A673 (cell line): Measurements from ENCODE around the gene POU2F2. TPM values are rescaled to one million over a fixed set of nuclear protein-coding genes. Genes with fewer than 3 reads are reported as not detected.

Experiments
- BruUV-seq: library from RNA; stranded (reverse); fragments of 400-500 nt; replicated peaks from 2 replicates; lab custom pipeline; 2021; lab: Mats Ljungman, UMichigan
- CTCF ChIA-PET: fragments of 300-600 bp; sonication (Branson Sonifier 250); formaldehyde crosslinking; loops from one replicate; lab custom pipeline; 2022; ENCODE audit warnings: antibody characterized with exemption; lab: Charles Lee
- POLR2A ChIA-PET: fragments of 300-600 bp; sonication (Branson Sonifier 250); formaldehyde crosslinking; loops from one replicate; lab custom pipeline; 2022; ENCODE audit warnings: antibody characterized with exemption; ENCODE audit not compliant: low non-redundant PET; lab: Charles Lee
- DNase-seq: peaks from one replicate; pipeline ENCODE4 v3.0.0-alpha.2; 2015; ENCODE audit warnings: low spot score
- H3K27ac ChIP-seq: fragments of 200-600 bp; sonication (generic); 2 replicates; pipeline ENCODE4 v1.5.1; 2016; ENCODE audit warnings: mixed run types, low read depth, mild to moderate bottlenecking, mixed read lengths, antibody characterized with exemption, low read length; ENCODE audit not compliant: poor library complexity, severe bottlenecking
- H3K27me3 ChIP-seq: fragments of 200-600 bp; sonication (generic); replicated peaks from 2 replicates; pipeline ENCODE4 v1.6.1; 2017; ENCODE audit warnings: mixed run types, low read depth, mild to moderate bottlenecking, mixed read lengths, antibody characterized with exemption, low read length; ENCODE audit not compliant: insufficient read depth, poor library complexity
- H3K36me3 ChIP-seq: fragments of 200-600 bp; sonication (generic); 2 replicates; pipeline ENCODE4 v1.6.1; 2016; ENCODE audit warnings: mixed run types, mild to moderate bottlenecking, mixed read lengths, antibody characterized with exemption, low read length; ENCODE audit not compliant: insufficient read depth, poor library complexity, severe bottlenecking
- H3K4me1 ChIP-seq: fragments of 200-600 bp; sonication (generic); 2 replicates; pipeline ENCODE4 v1.6.1; 2017; ENCODE audit warnings: mixed run types, mild to moderate bottlenecking, mixed read lengths, antibody characterized with exemption, low read length; ENCODE audit not compliant: insufficient read depth, poor library complexity, severe bottlenecking
- H3K4me3 ChIP-seq: fragments of 200-600 bp; sonication (generic); 2 replicates; pipeline ENCODE4 v1.5.1; 2016; ENCODE audit warnings: low read depth, mixed run types, mild to moderate bottlenecking, mixed read lengths, low read length; ENCODE audit not compliant: poor library complexity, severe bottlenecking
- H3K9me3 ChIP-seq: fragments of 200-600 bp; sonication (generic); 2 replicates; pipeline ENCODE4 v1.6.1; 2016; ENCODE audit warnings: mixed run types, low read depth, mild to moderate bottlenecking, mixed read lengths, antibody characterized with exemption, low read length; ENCODE audit not compliant: poor library complexity, severe bottlenecking
- CTCF ChIP-seq: fragments of 300-800, 200-600 bp; sonication (generic); conservative IDR thresholded peaks from 2 replicates; pipeline ENCODE4 v1.5.1; 2017; ENCODE audit warnings: low read depth, mild to moderate bottlenecking, antibody characterized with exemption, low read length, moderate library complexity, mixed read lengths
- EZH2 ChIP-seq: fragments of 200-600 bp; sonication (generic); IDR thresholded peaks from 2 replicates; pipeline ENCODE4 v1.6.1; 2017; ENCODE audit warnings: borderline replicate concordance, low read depth, mild to moderate bottlenecking, mixed read lengths, antibody characterized with exemption, low read length; ENCODE audit not compliant: poor library complexity, severe bottlenecking
- intact Hi-C: fragments of 100-400 bp; cut with micrococcal nuclease; formaldehyde crosslinking; loops from one replicate; pipeline ENCODE4 v1.10.0; 2022; ENCODE audit not compliant: unreplicated experiment
- total RNA-seq: library from RNA; stranded (reverse); gene quantifications from 2 replicates; pipeline ENCODE4 v1.2.3, GENCODE V29; 2021

The POU2F2 gene
- total RNA-seq, 1 experiment from 2014 or later: 2.5 TPM

GRCh38 chr19:42060117-42060516 is 72.1 kb downstream of the POU2F2 start:
- no peak overlapping the region for H3K4me3 ChIP-seq
- no peaks in the 10 kb centered on the region for H3K9me3 ChIP-seq
- H3K4me1 ChIP-seq: no peaks in the 10 kb centered on the region
- no peaks in the 10 kb centered on the region for H3K27me3 ChIP-seq
- no peak for TF ChIP-seq EZH2
- no peak for TF ChIP-seq CTCF
- no peak overlapping the region for H3K27ac ChIP-seq
- intact Hi-C loops: no loop called here
- CTCF ChIA-PET: no interaction called here
- POLR2A ChIA-PET: no interaction called here
- no TSS peak for BruUV-seq
- H3K36me3 ChIP-seq: peaks cover 34% of the 10 kb centered on the region
- DNase-seq: no peak

DNA sequence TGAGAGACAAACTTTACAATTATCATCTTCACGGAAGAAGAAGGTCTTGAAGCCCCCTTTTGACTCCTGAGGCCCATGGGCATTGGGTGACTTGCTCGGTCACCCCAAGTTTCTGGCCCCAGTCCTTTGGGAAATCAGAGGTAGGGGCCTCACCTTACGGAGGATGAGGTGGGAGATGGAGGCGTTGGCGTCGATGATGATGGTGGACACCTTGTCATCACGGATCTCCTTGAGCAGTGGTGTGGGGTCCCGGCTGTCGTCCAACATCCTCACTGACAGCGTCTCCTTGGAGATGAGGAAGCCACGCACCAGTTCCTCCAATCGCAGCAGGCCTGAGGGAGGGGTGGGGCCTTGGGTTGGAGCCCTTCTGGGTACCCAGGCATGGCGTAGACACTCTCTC is 73.0 kb downstream of the POU2F2 start:
- intact Hi-C loops: no loop called here
- H3K27me3 ChIP-seq: no peaks in the 10 kb centered on the region
- H3K4me3 ChIP-seq: no peak overlapping the region
- no peaks in the 10 kb centered on the region for H3K9me3 ChIP-seq
- H3K27ac ChIP-seq: no peak overlapping the region
- H3K36me3 ChIP-seq: peaks cover 33% of the 10 kb centered on the region
- ChIA-PET CTCF (interaction anchor here (0.6 kb wide), 1 partner anchor 52 kb away, joined by 4 read pairs; no protein-coding TSS in a partner anchor), POLR2A (no interaction called here)
- DNase-seq: no peak
- no TSS peak for BruUV-seq
- no peaks in the 10 kb centered on the region for H3K4me1 ChIP-seq
- TF ChIP-seq CTCF (no peak), EZH2 (no peak)

- TF ChIP-seq EZH2 (no peak), CTCF (no peak)
- H3K27ac ChIP-seq: no peak overlapping the region
- H3K27me3 ChIP-seq: no peaks in the 10 kb centered on the region
- CTCF ChIA-PET: interaction anchor here (1.4 kb wide), 1 partner anchor 23 kb away, joined by 3 read pairs; no protein-coding TSS in a partner anchor
- H3K9me3 ChIP-seq: no peaks in the 10 kb centered on the region
- DNase-seq: no peak
- H3K36me3 ChIP-seq: peaks cover 28% of the 10 kb centered on the region
- H3K4me1 ChIP-seq: no peaks in the 10 kb centered on the region
- no peak overlapping the region for H3K4me3 ChIP-seq
- intact Hi-C loops: no loop called here
- no TSS peak for BruUV-seq
- POLR2A ChIA-PET: no interaction called here
Measured at GRCh38 chr19:42057846-42058245, 74.4 kb downstream of the POU2F2 start.
